Keratinocyte (primary cell): ENCODE measurements around the gene RYR2.

Experiments used
- CTCF ChIP-seq, 3 experiments: IDR thresholded peaks in 1 of 3; conservative IDR thresholded peaks in 1 of 3; optimal IDR thresholded peaks in 1 of 3; 2 replicates in 2 of 3; 3 replicates in 1 of 3; pipeline versions ENCODE3 to v1.5.1; 2011; ENCODE audit warnings: low read length in 3 of 3, mild to moderate bottlenecking in 3 of 3, moderate library complexity in 2 of 3, control low read depth in 1 of 3, inconsistent platforms in 1 of 3; ENCODE audit not compliant: insufficient read depth in 2 of 3; ENCODE audit errors: extremely low read depth in 1 of 3
- EZH2 ChIP-seq: IDR thresholded peaks from one replicate; pipeline ENCODE4 v1.6.1; 2012; ENCODE audit warnings: inconsistent platforms, mild to moderate bottlenecking, low read length, moderate library complexity

- no peak for TF ChIP-seq CTCF (optimal IDR thresholded peaks at IDR 0.05 in 1 of 3, IDR thresholded peaks at IDR 0.05 in 1 of 3, conservative IDR thresholded peaks at IDR 0.05 in 1 of 3; ENCODE audit: extremely low read depth in 1 of 3, insufficient read depth in 2 of 3, low read length in 3 of 3)
- no peak for TF ChIP-seq EZH2
Measured at GRCh38 chr1:237760951-237761350, 719.0 kb downstream of the RYR2 start.
